Neural progenitor cell (in vitro differentiated cells): ENCODE measurements around the gene MGMT.

Source experiments
- CTCF ChIP-seq: fragments of 200-600 bp; sonication (generic); IDR thresholded peaks from 2 replicates; pipeline ENCODE4 v1.5.1; 2017; ENCODE audit warnings: antibody characterized with exemption, mild to moderate bottlenecking
- EZH2 ChIP-seq: fragments of 200-600 bp; sonication (generic); IDR thresholded peaks from 2 replicates; pipeline ENCODE4 v1.6.1; 2017; ENCODE audit warnings: antibody characterized with exemption, mild to moderate bottlenecking, moderate library complexity
- EZH2phosphoT487 ChIP-seq: fragments of 200-600 bp; sonication (generic); IDR thresholded peaks from 2 replicates; pipeline ENCODE4 v1.6.1; 2017; ENCODE audit warnings: antibody characterized with exemption

DNA sequence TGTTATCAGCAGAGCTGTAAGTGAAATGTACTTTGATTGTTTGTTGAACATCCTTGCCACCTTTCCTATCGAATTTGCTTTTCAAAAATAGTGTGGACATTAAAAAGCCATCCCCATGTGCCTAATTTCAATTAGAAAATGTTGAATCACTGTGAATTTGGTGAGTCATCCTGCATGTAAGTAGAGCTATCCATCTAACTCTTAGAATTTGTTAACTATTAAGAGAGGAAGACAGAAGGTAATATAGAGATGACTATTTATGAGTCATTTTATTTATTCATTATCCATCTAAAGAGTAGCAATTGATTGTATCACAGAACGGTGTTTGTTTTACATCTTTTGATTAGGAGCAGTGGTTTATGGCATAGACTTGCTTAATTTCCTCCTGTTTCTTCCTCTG, 154.7 kb downstream of the MGMT start:
- TF ChIP-seq EZH2phosphoT487 (no peak), CTCF (no peak), EZH2 (no peak)
